Neutrophil (primary cell): ENCODE results near the gene GYG2.

ENCODE experiments used
- H3K27ac ChIP-seq: fragments of 200-600 bp; sonication (generic); 2 replicates; pipeline ENCODE4 v1.5.1; 2016; ENCODE audit warnings: mild to moderate bottlenecking, moderate library complexity
- H3K27me3 ChIP-seq: fragments of 200-600 bp; sonication (generic); 2 replicates; pipeline ENCODE4 v1.6.0; 2016; ENCODE audit warnings: mild to moderate bottlenecking
- H3K36me3 ChIP-seq: fragments of 200-600 bp; sonication (generic); 2 replicates; pipeline ENCODE4 v1.5.1; 2017
- H3K4me1 ChIP-seq, 2 experiments: fragments of 200-600 bp in 1 of 2; sonication (generic) in 1 of 2; 1 replicate in 1 of 2; 2 replicates in 1 of 2; pipeline versions ENCODE4 v1.5.1 to v1.6.1; 2013 to 2016; ENCODE audit warnings: low read depth in 1 of 2, low read length in 1 of 2, mild to moderate bottlenecking in 1 of 2, moderate library complexity in 1 of 2; ENCODE audit not compliant: control insufficient read depth in 1 of 2, insufficient read depth in 1 of 2
- H3K4me3 ChIP-seq, 2 experiments: fragments of 200-600 bp in 1 of 2; sonication (generic) in 1 of 2; 1 replicate in 1 of 2; 2 replicates in 1 of 2; pipeline ENCODE4 v1.5.1; 2013 to 2016; ENCODE audit warnings: low read depth in 1 of 2, low read length in 1 of 2, mild to moderate bottlenecking in 1 of 2, moderate library complexity in 1 of 2
- H3K9me3 ChIP-seq: fragments of 200-600 bp; sonication (generic); 2 replicates; pipeline ENCODE4 v1.5.1; 2016
- CTCF ChIP-seq: fragments of 200-600 bp; sonication (generic); IDR thresholded peaks from 2 replicates; pipeline ENCODE4 v1.5.1; 2016; ENCODE audit warnings: antibody characterized with exemption

GYG2 gene

GRCh38 chrX:2817036-2817435, 11.7 kb upstream of the GYG2 start:
- Histone ChIP-seq H3K27ac (no peak overlapping the region), H3K27me3 (no peaks in the 10 kb centered on the region), H3K9me3 (no peaks in the 10 kb centered on the region), H3K4me1 (no peaks in the 10 kb centered on the region), H3K36me3 (no peaks in the 10 kb centered on the region), H3K4me3 (no peak overlapping the region)
- no peak for TF ChIP-seq CTCF

- Histone ChIP-seq H3K4me1 (no peaks in the 10 kb centered on the region), H3K4me3 (no peak overlapping the region), H3K36me3 (no peaks in the 10 kb centered on the region), H3K9me3 (no peaks in the 10 kb centered on the region), H3K27me3 (no peaks in the 10 kb centered on the region), H3K27ac (no peak overlapping the region)
- TF ChIP-seq CTCF: no peak
Measured at GRCh38 chrX:2819345-2820135, 9.2 kb upstream of the GYG2 start.

GRCh38 chrX:2820136-2820771, 8.5 kb upstream of the GYG2 start:
- Histone ChIP-seq H3K27me3 (no peaks in the 10 kb centered on the region), H3K4me1 (no peaks in the 10 kb centered on the region), H3K36me3 (no peaks in the 10 kb centered on the region), H3K27ac (no peak overlapping the region), H3K9me3 (no peaks in the 10 kb centered on the region), H3K4me3 (no peak overlapping the region)
- TF ChIP-seq CTCF: no peak

- H3K27ac ChIP-seq: no peak overlapping the region
- TF ChIP-seq CTCF: no peak
- H3K9me3 ChIP-seq: no peaks in the 10 kb centered on the region
- H3K4me3 ChIP-seq: no peak overlapping the region
- peaks cover 27% of the 10 kb centered on the region for H3K27me3 ChIP-seq
- H3K4me1 ChIP-seq: no peaks in the 10 kb centered on the region
- H3K36me3 ChIP-seq: no peaks in the 10 kb centered on the region
Measured at GRCh38 chrX:2823795-2824386, 4.8 kb upstream of the GYG2 start.

- Histone ChIP-seq H3K9me3 (no peaks in the 10 kb centered on the region), H3K27ac (no peak overlapping the region), H3K27me3 (peaks cover 37% of the 10 kb centered on the region), H3K4me3 (no peak overlapping the region), H3K36me3 (no peaks in the 10 kb centered on the region), H3K4me1 (no peaks in the 10 kb centered on the region)
- TF ChIP-seq CTCF: no peak
Measured at GRCh38 chrX:2824886-2825285, 3.8 kb upstream of the GYG2 start.
